HG03280 (cell line): ENCODE measurements around the gene JUP.
"Not testable (repeated sequence)": the region's sequence is repeated elsewhere in the genome, so short reads cannot be mapped to it uniquely, and the experiment has no call there.

ENCODE experiments used
- ATAC-seq: cut with Tn5 transposase; IDR thresholded peaks from one replicate; pipeline ENCODE4 v1.9.1; 2021; ENCODE audit warnings: mild to moderate bottlenecking, moderate library complexity; ENCODE audit not compliant: unreplicated experiment

The JUP gene

DNA sequence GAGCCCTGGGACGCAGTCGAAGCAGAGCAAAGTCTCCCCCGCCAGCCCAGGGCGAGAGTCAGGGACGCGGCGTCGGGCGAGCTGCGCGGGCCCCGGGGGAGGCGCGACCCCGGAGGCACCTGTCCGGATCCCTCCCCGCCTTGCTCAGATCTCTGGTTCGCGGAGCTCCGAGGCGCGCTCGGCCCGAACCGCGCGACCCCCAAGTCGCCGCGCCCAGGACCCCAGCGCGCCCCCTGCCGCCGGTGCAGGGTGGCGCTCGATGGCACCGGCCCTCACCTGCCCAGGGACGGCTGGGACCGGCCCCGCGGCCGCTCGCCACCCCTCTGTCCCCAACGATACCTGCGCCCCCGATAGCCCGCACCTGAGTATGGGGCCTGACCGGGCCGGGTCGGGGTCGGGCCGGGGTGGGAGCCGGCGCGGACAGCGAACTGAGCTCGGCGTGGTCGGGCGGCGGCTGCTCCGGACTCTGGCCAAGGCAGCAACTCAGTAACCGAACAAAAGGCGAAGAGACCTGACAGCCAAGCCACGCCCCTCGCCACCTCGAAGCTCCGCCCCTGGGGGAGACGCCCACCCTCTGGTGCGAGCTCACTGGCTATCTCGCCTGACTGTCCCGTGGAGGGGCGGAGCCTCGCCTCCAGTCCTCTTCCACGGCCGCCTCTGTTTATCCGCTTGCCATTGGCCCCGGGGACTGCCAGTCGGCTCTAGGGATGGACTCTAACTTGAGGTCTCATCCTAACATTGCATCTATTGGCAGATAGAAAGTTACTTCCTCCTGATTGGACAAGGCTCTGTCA, at the start of gene JUP:
Gene JUP, minus strand, starts transcription at position 485 of the 794 bp plus-strand sequence. CDS start 14,857 bp downstream, outside the sequence.
- peak; percentile 88 for ATAC-seq

DNA sequence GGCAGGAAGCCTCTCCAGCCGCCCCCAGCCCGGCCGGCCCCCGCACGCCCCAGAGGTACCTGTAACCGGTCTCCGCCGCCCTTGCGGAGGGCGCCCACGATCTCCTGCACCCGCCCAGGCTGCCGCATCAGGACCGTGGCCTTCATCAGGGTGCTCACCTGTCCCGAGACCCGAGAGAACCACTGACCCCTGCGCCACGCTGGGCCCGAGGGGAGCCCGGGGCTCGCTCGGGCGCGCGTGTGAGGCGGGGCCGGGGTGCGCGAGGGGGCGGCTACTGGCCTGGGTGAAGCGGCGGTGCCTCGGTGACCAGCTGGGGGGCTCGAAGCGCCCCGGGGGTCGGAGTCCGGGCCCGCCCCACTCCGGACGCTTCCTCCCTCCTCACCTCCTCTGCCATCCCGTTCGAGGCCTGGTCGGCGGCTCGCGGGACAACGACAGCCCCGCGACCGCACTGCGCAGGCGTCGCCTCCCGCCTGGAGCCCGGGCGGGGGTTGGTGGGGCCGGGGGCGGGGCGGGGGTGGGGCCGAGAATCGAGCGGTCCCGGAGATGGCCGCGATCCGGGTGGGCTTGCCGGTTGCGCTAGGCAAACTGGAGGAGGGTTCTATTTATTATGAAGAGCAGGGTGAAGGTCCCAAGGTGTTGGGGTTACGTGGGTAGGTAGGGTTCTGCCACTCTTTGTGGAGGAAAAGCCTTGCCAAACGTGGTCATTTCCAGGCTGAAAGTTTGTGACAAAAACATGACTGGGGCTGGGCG, 49.5 kb upstream of the JUP start, which contains the start of gene NT5C3B:
Gene NT5C3B, minus strand, starts transcription at position 433 of the 750 bp plus-strand sequence. Its CDS starts 39 bp downstream, at position 394.
- ATAC-seq: peak; percentile 77

DNA sequence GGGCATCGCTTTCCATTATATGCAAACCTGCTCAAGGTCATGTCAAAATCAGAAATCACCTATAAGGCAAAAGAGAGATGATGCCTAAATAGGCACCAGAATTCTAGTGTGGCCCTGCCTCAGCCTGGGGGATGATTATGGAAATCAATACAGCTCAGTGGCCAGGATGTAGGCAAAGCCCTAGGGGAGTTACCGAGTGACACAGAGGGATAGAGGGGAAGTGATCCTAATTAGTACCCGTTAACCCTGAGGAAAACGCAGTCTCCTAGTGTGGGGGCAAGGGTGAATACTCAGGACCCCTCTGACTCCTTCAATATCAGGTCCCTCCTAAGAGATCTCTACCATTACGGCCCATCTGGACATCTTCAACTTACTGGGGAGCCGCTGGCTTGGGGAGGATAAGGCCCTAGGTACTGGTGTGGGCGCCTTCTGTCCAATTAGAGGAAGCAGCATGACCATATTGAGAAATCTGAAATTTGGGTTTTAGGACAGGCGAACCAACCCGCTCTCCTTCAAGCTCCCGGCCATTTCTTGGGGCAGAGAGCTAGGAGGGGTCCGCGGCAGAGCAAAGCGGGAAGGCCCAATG, 48.8 kb upstream of the JUP start:
- ATAC-seq: peak; percentile 33

DNA sequence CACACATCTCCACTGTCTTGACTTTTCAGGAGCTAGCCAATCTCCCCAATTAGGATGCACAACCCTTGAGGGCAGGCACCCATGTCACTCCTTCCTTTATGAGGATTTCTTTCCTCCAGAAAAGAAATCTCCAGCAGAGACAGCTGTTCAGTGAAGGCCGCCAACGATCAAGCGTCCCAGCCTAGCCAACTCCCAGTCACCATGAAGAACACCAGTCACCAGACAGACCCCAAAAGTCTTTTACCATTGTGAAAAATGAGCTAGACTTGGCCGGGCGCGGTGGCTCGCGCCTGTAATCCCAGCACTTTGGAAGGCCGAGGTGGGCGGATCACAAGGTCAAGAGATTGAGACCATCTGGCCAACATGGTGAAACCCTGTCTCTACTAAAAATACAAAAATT, 43.5 kb upstream of the JUP start:
- ATAC-seq: not testable (repeated sequence)

DNA sequence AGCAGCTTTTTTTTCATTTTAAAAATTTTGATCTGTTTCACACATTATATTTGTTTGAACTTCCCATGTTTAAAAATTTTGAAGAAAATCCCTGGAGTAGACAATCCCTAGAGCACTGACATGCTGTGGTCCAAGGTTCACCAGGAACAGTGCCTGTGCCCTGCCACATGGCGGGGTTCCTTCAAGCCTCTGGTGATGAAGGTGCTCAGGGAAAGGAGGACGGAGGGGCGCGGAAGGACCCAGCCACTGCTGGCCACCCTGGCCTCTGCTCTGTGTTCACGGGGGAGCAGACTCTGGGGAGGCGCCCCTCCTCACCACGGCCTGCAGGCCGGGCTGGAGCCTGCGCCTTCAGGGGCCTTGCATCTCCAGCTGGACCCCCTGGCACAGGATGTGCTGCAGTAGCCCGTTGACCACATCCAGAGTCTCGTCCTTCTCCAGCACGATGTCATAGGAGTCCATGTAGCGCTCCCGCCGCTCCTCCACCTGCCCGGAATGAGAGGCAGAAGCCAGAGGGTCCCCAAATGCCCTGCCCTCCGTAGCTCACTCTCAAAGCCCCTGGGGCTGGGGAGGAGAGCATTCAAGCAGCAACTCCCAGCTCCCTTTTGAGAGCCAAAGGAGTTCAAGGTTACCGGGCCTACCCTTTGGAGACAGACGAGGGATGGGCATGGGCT, 38.8 kb upstream of the JUP start:
- no peak for ATAC-seq

DNA sequence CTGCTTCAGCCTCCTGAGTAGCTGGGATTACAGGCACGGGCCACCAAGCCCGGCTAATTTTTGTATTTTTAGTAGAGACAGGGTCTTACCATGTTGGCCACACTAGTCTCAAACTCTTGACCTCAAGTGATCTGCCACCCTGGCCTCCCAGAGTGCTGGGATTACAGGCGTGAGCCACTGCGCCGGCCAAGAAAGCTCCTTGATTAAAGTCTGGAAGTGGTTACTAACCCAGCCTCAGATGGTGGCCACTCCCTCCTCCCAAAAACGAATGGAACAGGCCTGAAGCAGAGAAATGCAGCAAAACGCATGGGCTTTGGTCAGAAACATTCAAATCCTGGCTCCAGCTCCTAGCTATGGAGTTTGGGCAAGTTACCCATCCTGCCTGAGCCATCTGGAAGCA, 37.6 kb upstream of the JUP start:
- ATAC-seq: no peak

DNA sequence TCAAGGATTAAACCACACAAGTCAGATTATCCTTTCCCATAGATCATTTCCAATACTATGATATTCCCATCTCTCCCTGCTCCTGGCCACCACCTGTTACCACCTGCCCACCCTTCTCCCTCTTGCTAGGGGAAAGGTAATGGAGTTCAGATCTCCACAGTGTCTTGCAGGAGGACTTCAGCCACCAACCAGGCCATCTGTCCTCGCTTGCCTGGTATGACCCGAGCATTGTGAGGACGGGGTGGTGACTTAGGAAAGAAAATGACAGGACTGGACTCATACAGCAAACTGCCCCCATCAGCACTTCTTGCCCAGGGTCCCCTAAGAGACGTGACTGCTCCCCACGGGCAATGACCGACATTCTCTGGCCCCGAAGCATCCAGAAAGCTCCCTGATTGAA, 37.1 kb upstream of the JUP start:
- ATAC-seq: no peak

DNA sequence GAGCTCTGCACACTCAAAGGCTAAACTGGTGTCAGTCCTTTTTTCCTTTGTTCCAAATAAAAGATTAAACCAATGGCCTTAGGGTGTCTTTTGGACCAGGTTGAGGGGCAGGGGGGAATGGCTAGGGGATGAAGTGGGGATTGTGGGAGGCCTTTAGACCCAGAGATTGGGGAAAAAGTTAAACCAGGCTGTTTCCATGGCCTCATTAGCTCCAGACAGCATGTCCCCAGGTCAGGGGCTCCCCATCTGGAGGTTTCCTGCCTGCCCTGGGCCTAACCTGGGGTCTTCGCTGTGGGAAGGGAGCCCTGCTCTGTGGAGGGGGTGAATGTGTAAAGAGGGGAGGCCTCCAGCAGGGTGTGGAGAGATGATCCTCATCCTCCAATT, 36.6 kb upstream of the JUP start:
- ATAC-seq: no peak

DNA sequence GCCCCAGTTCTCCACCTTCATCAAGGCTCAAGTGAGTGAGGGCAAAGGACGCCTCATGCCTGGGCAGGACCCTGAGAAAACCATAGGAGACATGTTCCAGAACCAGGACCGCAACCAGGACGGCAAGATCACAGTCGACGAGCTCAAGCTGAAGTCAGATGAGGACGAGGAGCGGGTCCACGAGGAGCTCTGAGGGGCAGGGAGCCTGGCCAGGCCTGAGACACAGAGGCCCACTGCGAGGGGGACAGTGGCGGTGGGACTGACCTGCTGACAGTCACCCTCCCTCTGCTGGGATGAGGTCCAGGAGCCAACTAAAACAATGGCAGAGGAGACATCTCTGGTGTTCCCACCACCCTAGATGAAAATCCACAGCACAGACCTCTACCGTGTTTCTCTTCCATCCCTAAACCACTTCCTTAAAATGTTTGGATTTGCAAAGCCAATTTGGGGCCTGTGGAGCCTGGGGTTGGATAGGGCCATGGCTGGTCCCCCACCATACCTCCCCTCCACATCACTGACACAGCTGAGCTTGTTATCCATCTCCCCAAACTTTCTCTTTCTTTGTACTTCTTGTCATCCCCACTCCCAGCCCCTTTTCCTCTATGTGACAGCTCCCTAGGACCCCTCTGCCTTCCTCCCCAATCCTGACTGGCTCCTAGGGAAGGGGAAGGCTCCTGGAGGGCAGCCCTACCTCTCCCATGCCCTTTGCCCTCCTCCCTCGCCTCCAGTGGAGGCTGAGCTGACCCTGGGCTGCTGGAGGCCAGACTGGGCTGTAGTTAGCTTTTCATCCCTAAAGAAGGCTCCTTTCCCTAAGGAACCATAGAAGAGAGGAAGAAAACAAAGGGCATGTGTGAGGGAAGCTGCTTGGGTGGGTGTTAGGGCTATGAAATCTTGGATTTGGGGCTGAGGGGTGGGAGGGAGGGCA, 36.0 kb upstream of the JUP start:
- ATAC-seq: no peak

DNA sequence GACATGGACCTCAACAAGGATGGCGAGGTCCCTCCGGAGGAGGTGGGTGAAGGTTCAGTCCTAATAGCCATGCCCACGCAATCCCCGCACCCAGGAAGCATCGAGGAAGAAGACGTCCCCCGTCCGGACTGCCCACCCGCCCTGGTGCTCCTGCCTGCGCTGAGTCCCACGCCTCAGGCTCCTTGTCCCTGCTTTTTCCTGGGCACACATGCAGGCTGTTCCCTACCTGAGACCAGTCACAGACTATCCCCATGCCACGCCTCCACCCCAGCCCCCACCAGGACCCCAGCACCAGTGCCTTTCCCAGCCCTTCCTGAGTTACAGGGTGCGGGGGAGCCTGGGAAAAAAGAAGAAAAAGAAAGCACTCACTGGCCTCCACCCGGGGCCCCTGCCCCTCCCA, 35.3 kb upstream of the JUP start:
- no peak for ATAC-seq

DNA sequence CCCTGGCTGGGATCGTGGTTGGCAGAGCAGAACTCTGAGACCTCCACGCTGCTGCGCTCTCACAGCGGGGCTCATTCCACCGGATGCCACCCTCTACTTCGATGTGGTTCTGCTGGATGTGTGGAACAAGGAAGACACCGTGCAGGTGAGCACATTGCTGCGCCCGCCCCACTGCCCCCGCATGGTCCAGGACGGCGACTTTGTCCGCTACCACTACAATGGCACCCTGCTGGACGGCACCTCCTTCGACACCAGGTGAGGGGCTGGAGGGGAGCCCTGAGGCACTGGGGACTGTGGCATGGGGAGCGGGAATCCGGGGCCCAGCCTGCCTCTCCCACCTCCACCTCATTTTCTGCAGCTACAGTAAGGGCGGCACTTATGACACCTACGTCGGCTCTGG, 31.5 kb upstream of the JUP start:
- no peak for ATAC-seq

DNA sequence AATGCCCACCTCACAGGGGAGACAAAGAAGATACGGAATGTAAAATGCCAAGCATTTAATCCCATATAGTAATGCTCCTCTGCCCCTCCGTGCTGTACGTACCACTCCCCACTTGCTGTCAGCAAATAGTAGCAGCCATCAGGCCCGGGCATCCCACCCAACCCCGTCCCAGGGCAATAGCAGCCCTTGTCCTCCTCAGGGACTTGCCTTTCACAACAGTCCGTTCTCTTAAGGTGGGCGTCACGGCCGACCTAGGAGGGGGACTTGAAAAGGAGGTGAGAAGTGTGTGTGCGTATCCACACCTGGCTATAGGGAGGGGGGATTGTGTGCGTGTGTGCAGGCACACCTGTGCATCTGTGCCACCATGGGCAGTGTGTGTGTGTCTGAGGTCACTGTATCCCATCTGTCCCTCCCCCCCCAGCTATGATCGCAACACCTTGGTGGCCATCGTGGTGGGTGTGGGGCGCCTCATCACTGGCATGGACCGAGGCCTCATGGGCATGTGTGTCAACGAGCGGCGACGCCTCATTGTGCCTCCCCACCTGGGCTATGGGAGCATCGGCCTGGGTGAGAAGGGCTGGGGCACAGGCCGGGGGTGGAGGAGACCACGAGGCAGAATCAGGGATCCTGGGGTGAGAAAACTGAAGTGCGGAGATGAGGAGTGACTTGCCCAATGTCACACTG, 30.3 kb upstream of the JUP start:
- ATAC-seq: no peak

DNA sequence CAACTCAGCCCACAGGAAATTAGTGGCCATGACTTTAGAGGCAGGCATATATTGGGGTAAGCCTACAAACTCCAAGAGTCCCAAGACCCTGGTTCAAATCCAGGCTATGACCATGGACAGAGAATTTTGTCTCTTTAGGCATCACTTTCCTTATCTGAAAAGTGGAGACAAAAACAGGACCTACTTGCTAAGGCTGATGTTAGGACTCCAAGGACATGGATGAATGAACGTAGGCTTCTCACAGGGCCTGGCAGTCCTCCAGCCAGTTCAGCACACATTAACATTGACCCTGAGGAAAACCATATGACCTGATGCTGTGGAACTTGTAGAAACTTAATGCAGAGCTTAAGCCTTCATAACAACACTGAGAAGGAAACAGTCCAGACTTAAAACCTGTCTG, 27.7 kb upstream of the JUP start:
- ATAC-seq: no peak

DNA sequence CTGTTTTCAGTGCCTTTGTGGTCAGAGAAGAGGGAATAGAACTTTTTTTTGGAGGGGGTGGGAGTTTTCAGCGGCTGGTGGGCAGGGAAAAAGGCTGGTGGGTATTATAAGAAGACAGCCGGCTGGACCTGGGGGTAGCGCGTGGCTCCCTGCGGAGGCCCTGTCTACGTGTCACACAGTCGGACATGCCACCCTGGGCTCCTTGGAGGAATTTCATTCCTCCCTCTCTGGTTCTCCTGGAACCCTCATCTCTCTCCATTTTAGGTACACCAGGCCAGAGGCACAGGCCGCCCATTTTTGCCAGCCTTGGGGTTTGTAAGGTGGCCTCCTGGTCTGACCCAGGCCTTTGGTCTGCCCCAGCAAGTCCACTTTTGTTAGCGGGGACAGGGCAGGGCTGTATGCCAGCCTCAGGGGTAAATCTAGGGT, 27.2 kb upstream of the JUP start:
- ATAC-seq: no peak

DNA sequence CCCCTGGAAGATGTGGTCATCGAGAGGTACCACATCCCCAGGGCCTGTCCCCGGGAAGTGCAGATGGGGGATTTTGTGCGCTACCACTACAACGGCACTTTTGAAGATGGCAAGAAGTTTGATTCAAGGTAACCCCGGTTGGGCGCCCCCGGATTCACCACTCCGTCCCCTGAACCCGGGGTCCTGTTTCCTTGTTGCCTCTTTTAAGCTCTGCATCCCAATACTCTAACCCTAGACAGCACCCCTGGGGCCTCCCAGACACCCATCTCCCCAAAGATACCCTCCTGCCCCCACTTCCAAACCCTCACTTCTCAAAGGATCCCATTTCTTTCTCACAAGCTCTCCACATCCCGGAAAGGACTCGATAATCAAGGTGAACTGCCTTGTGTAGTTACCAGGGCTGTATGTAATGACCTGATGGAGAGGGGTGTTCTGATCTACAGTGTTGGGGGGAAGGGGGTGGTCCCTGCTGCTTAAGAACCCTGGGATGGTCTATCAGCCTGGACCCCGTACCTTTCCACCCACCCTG, 26.7 kb upstream of the JUP start:
- no peak for ATAC-seq

DNA sequence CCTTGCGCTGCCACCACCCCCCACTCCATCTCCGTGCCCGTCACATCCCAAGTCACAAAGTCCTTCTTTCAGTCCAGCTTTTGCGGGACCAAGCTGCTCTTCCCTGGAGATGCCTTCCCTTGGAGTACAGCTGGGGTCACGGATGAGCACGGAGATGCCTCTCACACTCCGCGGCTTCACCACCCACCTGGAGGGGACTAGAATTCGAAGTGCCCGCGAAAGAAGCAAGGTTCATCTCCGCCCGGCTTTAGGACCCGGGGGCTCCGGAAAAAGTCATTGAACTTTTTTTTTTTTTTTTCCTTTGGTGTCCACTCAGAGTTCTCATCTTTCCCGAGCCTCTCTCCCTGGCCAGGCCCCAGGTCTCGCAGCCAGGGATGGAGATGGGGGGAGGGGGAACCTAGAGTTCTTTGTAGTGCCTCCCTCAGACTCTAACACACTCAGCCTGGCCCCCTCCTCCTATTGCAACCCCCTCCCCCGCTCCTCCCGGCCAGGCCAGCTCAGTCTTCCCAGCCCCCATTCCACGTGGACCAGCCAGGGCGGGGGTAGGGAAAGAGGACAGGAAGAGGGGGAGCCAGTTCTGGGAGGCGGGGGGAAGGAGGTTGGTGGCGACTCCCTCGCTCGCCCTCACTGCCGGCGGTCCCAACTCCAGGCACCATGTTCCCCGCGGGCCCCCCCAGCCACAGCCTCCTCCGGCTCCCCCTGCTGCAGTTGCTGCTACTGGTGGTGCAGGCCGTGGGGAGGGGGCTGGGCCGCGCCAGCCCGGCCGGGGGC, 26.1 kb upstream of the JUP start, which contains the start of gene FKBP10:
Gene FKBP10, plus strand, starts transcription at position 624 of the 771 bp plus-strand sequence. Its CDS starts 31 bp downstream, at position 655.
- no peak for ATAC-seq

DNA sequence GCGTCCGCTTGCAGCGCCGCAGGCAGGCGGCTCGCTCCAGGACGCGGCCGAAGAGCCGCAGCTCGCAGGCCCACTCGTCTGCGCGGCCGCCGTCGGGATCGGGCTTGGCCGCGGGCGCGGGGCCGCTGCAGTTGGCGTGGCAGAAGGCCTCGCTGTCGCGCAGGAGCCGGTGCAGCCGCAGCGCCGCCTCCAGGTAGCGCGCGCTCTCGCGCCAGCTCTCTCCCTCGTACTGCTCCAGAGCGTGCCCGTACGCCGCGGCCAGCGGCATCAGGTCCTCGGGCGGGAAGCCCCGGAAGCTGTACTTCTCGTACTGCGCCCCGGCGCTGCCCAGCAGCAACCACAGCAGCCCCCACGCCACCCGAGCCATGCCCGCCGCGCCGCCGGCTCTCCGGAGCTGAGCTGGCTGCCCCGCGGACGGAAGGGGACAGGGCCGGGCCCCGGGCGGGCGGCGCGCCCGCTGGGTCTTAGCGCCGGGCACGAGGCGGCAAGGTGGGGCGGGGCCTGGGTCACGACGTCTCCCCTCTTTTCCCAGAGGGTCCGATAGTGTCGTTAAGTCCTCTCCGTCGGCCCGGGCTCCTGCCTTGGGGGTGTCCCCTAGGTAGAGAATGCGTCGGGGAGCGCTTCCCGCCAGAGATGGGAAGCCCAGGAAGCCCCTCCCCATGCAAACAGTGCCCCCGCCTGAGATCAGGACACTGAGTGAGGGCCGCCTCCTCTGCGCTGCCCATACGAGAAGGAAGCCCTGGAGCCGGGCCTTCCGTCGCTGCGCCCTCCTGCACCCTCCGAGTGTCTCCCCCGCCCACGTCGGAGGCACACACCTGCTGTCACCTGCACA, 25.3 kb upstream of the JUP start, which contains the start of gene P3H4:
Gene P3H4, minus strand, starts transcription at position 401 of the 832 bp plus-strand sequence. Its CDS starts 34 bp downstream, at position 367.
- ATAC-seq: peak; percentile 70
